ENCODE results near the gene IL12RB2.

DNA sequence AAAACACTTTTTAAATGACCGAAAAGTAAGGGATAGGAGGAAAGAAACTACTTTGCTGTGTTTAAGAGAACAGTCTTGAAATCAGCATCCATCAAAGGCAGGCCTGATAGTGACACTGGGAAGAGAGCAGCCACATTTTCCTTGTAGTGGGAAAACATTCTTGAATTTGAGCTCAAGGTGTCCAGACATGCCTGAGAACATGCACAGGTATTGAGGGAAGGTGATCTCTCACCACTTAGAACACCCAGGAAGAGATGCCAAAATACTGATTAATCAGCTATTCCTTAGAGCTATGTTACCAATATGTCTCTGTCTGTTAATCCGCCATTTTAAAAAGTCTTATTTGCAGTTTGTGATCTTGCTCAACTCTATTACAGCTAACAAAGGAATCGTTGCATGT is 25.9 kb downstream of the IL12RB2 start:
- TF ChIP-seq POLR2A (IDR thresholded peaks at IDR 0.05; ENCODE audit: low read depth, low read length) (no peak), POLR2AphosphoS5 (IDR thresholded peaks at IDR 0.05; ENCODE audit: low read depth, low read length) (no peak), TAF1 (IDR thresholded peaks at IDR 0.05; ENCODE audit: low read depth, low read length) (no peak), SPI1 (IDR thresholded peaks at IDR 0.05; ENCODE audit: low read depth, low read length) (no peak)

Data from GM12891 (cell line).